IMR-90 (cell line): ENCODE results near the gene ASB7. TPM values are rescaled to one million over a fixed set of nuclear protein-coding genes. Genes with fewer than 3 reads are reported as not detected.

ENCODE experiments used
- ATAC-seq: fragments of 200-7000 bp; cut with Tn5 transposase; 2 replicates; pipeline ENCODE4 v1.9.1; 2020; ENCODE audit warnings: low read depth, mild to moderate bottlenecking, moderate library complexity
- BruUV-seq: library from RNA; stranded (reverse); fragments of 400-500 nt; replicated peaks from 2 replicates; lab custom pipeline; 2021; lab: Mats Ljungman, UMichigan
- CTCF ChIA-PET: fragments of 300-600 bp; formaldehyde crosslinking; extraction: SDS; loops from one replicate; lab custom pipeline; 2021; ENCODE audit warnings: antibody characterized with exemption; lab: Yijun Ruan, JAX
- POLR2A ChIA-PET: fragments of 300-600 bp; sonication (Branson Sonifier 250); formaldehyde crosslinking; loops from one replicate; lab custom pipeline; 2022; ENCODE audit warnings: antibody characterized with exemption; ENCODE audit not compliant: unreplicated experiment; lab: Charles Lee
- DNase-seq: peaks from one replicate; pipeline ENCODE4 v3.0.0; 2013
- H2AFZ ChIP-seq: replicated peaks from 2 replicates; pipeline ENCODE3; 2013; ENCODE audit warnings: low read length, mild to moderate bottlenecking; ENCODE audit not compliant: poor library complexity
- H2AK5ac ChIP-seq: 2 replicates; pipeline ENCODE4 v1.6.1; 2013; ENCODE audit warnings: low read depth, low read length, inconsistent platforms
- H2AK9ac ChIP-seq: replicated peaks from 2 replicates; pipeline ENCODE3; 2013; ENCODE audit warnings: mild to moderate bottlenecking, low read depth, low read length, moderate library complexity; ENCODE audit not compliant: poor library complexity
- H2BK120ac ChIP-seq: 2 replicates; pipeline ENCODE4 v1.6.1; 2013; ENCODE audit warnings: low read depth, low read length, inconsistent platforms
- H2BK15ac ChIP-seq: 3 replicates; pipeline ENCODE4 v1.6.1; 2013; ENCODE audit warnings: low read depth, low read length, inconsistent platforms
- H2BK20ac ChIP-seq: 2 replicates; pipeline ENCODE4 v1.6.1; 2013; ENCODE audit warnings: low read depth, mild to moderate bottlenecking, inconsistent platforms, low read length, moderate library complexity
- H2BK5ac ChIP-seq: 2 replicates; pipeline ENCODE4 v1.6.1; 2013; ENCODE audit warnings: mild to moderate bottlenecking, low read depth, low read length, inconsistent platforms; ENCODE audit not compliant: poor library complexity, severe bottlenecking
- H3K14ac ChIP-seq: replicated peaks from 2 replicates; pipeline ENCODE4 v1.6.1; 2013; ENCODE audit warnings: low read depth, low read length, inconsistent platforms
- H3K18ac ChIP-seq: 2 replicates; pipeline ENCODE4 v1.6.1; 2013; ENCODE audit warnings: low read depth, low read length, control low read depth
- H3K23ac ChIP-seq: 2 replicates; pipeline ENCODE4 v1.6.1; 2013; ENCODE audit warnings: low read depth, low read length, inconsistent platforms
- H3K27ac ChIP-seq: 2 replicates; pipeline ENCODE4 v1.5.1; 2013; ENCODE audit warnings: mild to moderate bottlenecking, control low read depth, low read length; ENCODE audit not compliant: insufficient read depth
- H3K27me3 ChIP-seq: 2 replicates; pipeline ENCODE4 v1.6.1; 2013; ENCODE audit warnings: low read length; ENCODE audit not compliant: control insufficient read depth, insufficient read depth
- H3K36me3 ChIP-seq: 2 replicates; pipeline ENCODE4 v1.6.1; 2013; ENCODE audit warnings: low read length, mixed read lengths; ENCODE audit not compliant: control insufficient read depth, insufficient read depth
- H3K4ac ChIP-seq: 2 replicates; pipeline ENCODE4 v1.6.1; 2013; ENCODE audit warnings: low read depth, low read length, inconsistent platforms
- H3K4me1 ChIP-seq: 2 replicates; pipeline ENCODE4 v1.6.1; 2013; ENCODE audit warnings: low read length, mixed read lengths; ENCODE audit not compliant: control insufficient read depth, insufficient read depth
- H3K4me2 ChIP-seq: 2 replicates; pipeline ENCODE4 v1.6.1; 2013; ENCODE audit warnings: low read depth, mild to moderate bottlenecking, control low read depth, low read length, moderate library complexity
- H3K4me3 ChIP-seq: 2 replicates; pipeline ENCODE4 v1.5.1; 2013; ENCODE audit warnings: low read depth, mild to moderate bottlenecking, control low read depth, low read length, moderate library complexity; ENCODE audit not compliant: insufficient read depth
- H3K56ac ChIP-seq: 2 replicates; pipeline ENCODE4 v1.6.1; 2013; ENCODE audit warnings: low read length, inconsistent platforms; ENCODE audit not compliant: insufficient read depth; ENCODE audit errors: extremely low read depth
- H3K79me1 ChIP-seq, 2 experiments: 2 replicates each; pipeline ENCODE4 v1.6.1; 2013; ENCODE audit warnings: low read length in 2 of 2, inconsistent platforms in 1 of 2, low read depth in 1 of 2
- H3K9ac ChIP-seq: 2 replicates; pipeline ENCODE4 v1.6.1; 2013; ENCODE audit warnings: low read depth, low read length, control low read depth
- H3K9me1 ChIP-seq: 2 replicates; pipeline ENCODE4 v1.6.1; 2013; ENCODE audit warnings: low read length, inconsistent platforms; ENCODE audit not compliant: insufficient read depth
- H3K9me3 ChIP-seq: 2 replicates; pipeline ENCODE4 v1.6.1; 2013; ENCODE audit warnings: low read length; ENCODE audit not compliant: control insufficient read depth, insufficient read depth
- H4K20me1 ChIP-seq: 2 replicates; pipeline ENCODE4 v1.6.1; 2013; ENCODE audit warnings: low read length, inconsistent platforms; ENCODE audit not compliant: insufficient read depth
- H4K5ac ChIP-seq: 2 replicates; pipeline ENCODE4 v1.6.1; 2013; ENCODE audit warnings: mild to moderate bottlenecking, low read depth, low read length, control low read depth
- H4K8ac ChIP-seq, 2 experiments: 2 replicates each; pipeline ENCODE4 v1.6.1; 2013; ENCODE audit warnings: low read depth in 2 of 2, low read length in 2 of 2, control low read depth in 1 of 2, inconsistent platforms in 1 of 2
- H4K91ac ChIP-seq: 2 replicates; pipeline ENCODE4 v1.6.1; 2013; ENCODE audit warnings: low read depth, low read length, inconsistent platforms; ENCODE audit not compliant: insufficient read depth
- BHLHE40 ChIP-seq: fragments of 150-350 bp; IDR thresholded peaks from 2 replicates; pipeline ENCODE4 v1.6.1; 2016; ENCODE audit warnings: mild to moderate bottlenecking, low read depth, low read length
- CEBPB ChIP-seq: IDR thresholded peaks from 2 replicates; pipeline ENCODE4 v1.6.1; 2012; ENCODE audit warnings: low read depth, low read length, improper control_type of control experiment
- CTCF ChIP-seq: conservative IDR thresholded peaks from 2 replicates; pipeline ENCODE4 v1.5.1; 2012; ENCODE audit warnings: mild to moderate bottlenecking, low read depth, low read length, improper control_type of control experiment
- ELK1 ChIP-seq: fragments of 150-350 bp; IDR thresholded peaks from 2 replicates; pipeline ENCODE4 v1.6.1; 2016; ENCODE audit warnings: low read depth, mild to moderate bottlenecking, low read length, moderate library complexity, borderline replicate concordance
- FOS ChIP-seq: fragments of 150-350 bp; IDR thresholded peaks from 2 replicates; pipeline ENCODE4 v1.6.1; 2016; ENCODE audit warnings: low read depth, low read length
- MAFK ChIP-seq: IDR thresholded peaks from 2 replicates; pipeline ENCODE4 v1.6.1; 2012; ENCODE audit warnings: low read depth, low read length, improper control_type of control experiment
- MAZ ChIP-seq: IDR thresholded peaks from 2 replicates; pipeline ENCODE4 v1.6.1; 2012; ENCODE audit warnings: low read depth, mild to moderate bottlenecking, low read length, improper control_type of control experiment, moderate library complexity, borderline replicate concordance
- MXI1 ChIP-seq: IDR thresholded peaks from 2 replicates; pipeline ENCODE4 v1.6.1; 2012; ENCODE audit warnings: low read depth, mild to moderate bottlenecking, low read length, moderate library complexity, borderline replicate concordance
- NFE2L2 ChIP-seq: fragments of 150-350 bp; IDR thresholded peaks from 2 replicates; pipeline ENCODE4 v1.6.1; 2016; ENCODE audit warnings: low read depth, mild to moderate bottlenecking, low read length
- POLR2A ChIP-seq: IDR thresholded peaks from 2 replicates; pipeline ENCODE4 v1.6.1; 2012; ENCODE audit warnings: mild to moderate bottlenecking, low read depth, low read length
- RAD21 ChIP-seq: IDR thresholded peaks from 2 replicates; pipeline ENCODE4 v1.6.1; 2012; ENCODE audit warnings: low read length, improper control_type of control experiment
- RFX5 ChIP-seq: IDR thresholded peaks from 2 replicates; pipeline ENCODE4 v1.8.0; 2012; ENCODE audit warnings: low read depth, mild to moderate bottlenecking, low read length, moderate library complexity
- SMC3 ChIP-seq: fragments of 150-350 bp; IDR thresholded peaks from 2 replicates; pipeline ENCODE4 v1.6.1; 2016; ENCODE audit warnings: low read depth, mild to moderate bottlenecking, antibody characterized with exemption, low read length, moderate library complexity
- USF2 ChIP-seq: fragments of 150-350 bp; IDR thresholded peaks from 2 replicates; pipeline ENCODE4 v1.6.1; 2017; ENCODE audit warnings: mild to moderate bottlenecking, antibody characterized with exemption, low read length, low read depth
- WGBS, 2 experiments: methylation state at CpG; one replicate each; pipeline versions ENCODE4 v1.1.5 to v1.1.7; 2013; ENCODE audit warnings: missing lambda C conversion rate in 2 of 2; ENCODE audit not compliant: insufficient read length in 1 of 2; ENCODE audit errors: extremely low coverage in 2 of 2; 5-methylcytosine and 5-hydroxymethylcytosine counted together
- dilution Hi-C: fragments of 300-500 bp; cut with HindIII; formaldehyde crosslinking; loops from one replicate; pipeline ENCODE4 v1.14.3; 2018; ENCODE audit warnings: low sequenced_read_pairs; ENCODE audit not compliant: unreplicated experiment
- in situ Hi-C: fragments of 300-500 bp; cut with MboI; formaldehyde crosslinking; loops from 3 replicates; pipeline ENCODE4 v1.14.3; 2019; ENCODE audit warnings: low sequenced_read_pairs, inconsistent platforms, mixed read lengths
- intact Hi-C: fragments of 100-400 bp; cut with micrococcal nuclease; formaldehyde crosslinking; loops from 2 replicates; pipeline ENCODE4 v1.10.0; 2022
- polyA plus RNA-seq, 3 experiments: library from polyadenylated mRNA; depleted of rRNA; stranded (reverse); fragments of >200 nt; gene quantifications; 2 replicates each; pipeline ENCODE4 v1.2.3, GENCODE V29; 2012; ENCODE audit warnings: low replicate concordance in 1 of 3
- total RNA-seq: library from RNA; depleted of rRNA; stranded (reverse); fragments of >200 nt; gene quantifications from 2 replicates; pipeline ENCODE4 v1.2.3, GENCODE V29; 2012

Gene ASB7
- total and polyA plus RNA-seq, 2 of the 4 experiments (the other 2 are of a cell fraction), result 7.7 to 16.7 TPM

- 0 out of 2 replicates have a peak overlapping the region, but pooled peaks have one; percentile 6 for H3K18ac ChIP-seq
- H2AK5ac ChIP-seq, result 0 out of 2 replicates have a peak overlapping the region, but pooled peaks have one; percentile 89
- H2BK5ac ChIP-seq, result peak overlapping the region; percentile 0
- intact Hi-C loops, result no loop called here
- H3K27me3 ChIP-seq, result no peaks in the 10 kb centered on the region; the same call in none of the 2 replicates
- peak overlapping the region; percentile 56 for H2AK9ac ChIP-seq
- H3K36me3 ChIP-seq, result no peaks in the 10 kb centered on the region
- peak; percentile 86 for DNase-seq
- ATAC-seq, result peak; percentile 78
- H2BK120ac ChIP-seq, result peak overlapping the region; percentile 97
- no peak overlapping the region for H4K5ac ChIP-seq
- no TSS peak for BruUV-seq
- POLR2A ChIA-PET, result no interaction called here
- H4K20me1 ChIP-seq, result no peaks in the 10 kb centered on the region
- 10% methylated on average over 2 of the region's 11 CpGs; no CpG with 5 or more reads in 1 of the 2 experiments for WGBS, 2 experiments
- no peak overlapping the region for H3K4me3 ChIP-seq
- H2BK15ac ChIP-seq, result peak overlapping the region; percentile 92; the same call in 1 of the 3 replicates
- dilution Hi-C loops, result no loop called here
- peak overlapping the region; percentile 95 for H3K4ac ChIP-seq
- H3K9me1 ChIP-seq, result peaks cover 28% of the 10 kb centered on the region
- peak overlapping the region; percentile 92 for H3K14ac ChIP-seq
- peak overlapping the region; percentile 48 for H3K4me2 ChIP-seq
- in situ Hi-C loops, result no loop called here
- CTCF ChIA-PET, result interaction anchor here (0.7 to 1.7 kb wide), 2 partner anchors 16 to 31 kb away, joined by 3 to 6 read pairs; no protein-coding TSS in a partner anchor
- no peaks in the 10 kb centered on the region for H3K79me1 ChIP-seq
- peak overlapping the region; percentile 15 to 43 for H4K8ac ChIP-seq
- peak overlapping the region; percentile 10; the same call in 1 of the 2 replicates for H3K27ac ChIP-seq
- no peaks in the 10 kb centered on the region for H3K9me3 ChIP-seq
- H2BK20ac ChIP-seq, result peak overlapping the region; percentile 96
- H3K23ac ChIP-seq, result peak overlapping the region; percentile 94
- H3K9ac ChIP-seq, result no peak overlapping the region
- peak overlapping the region; percentile 87 for H2AFZ ChIP-seq
- peak overlapping the region; percentile 94 for H4K91ac ChIP-seq
- H3K4me1 ChIP-seq, result peaks cover 14% of the 10 kb centered on the region
- H3K56ac ChIP-seq, result peak overlapping the region; percentile 70
- no peak for TF ChIP-seq CTCF
- TF ChIP-seq MAFK, result no peak
- peak; percentile 53 for TF ChIP-seq BHLHE40
- TF ChIP-seq SMC3, result 0 out of 2 replicates have a peak, but pooled peaks have one; percentile 17
- TF ChIP-seq NFE2L2, result no peak
- TF ChIP-seq CEBPB, result peak; percentile 81
- TF ChIP-seq MXI1, result 0 out of 2 replicates have a peak, but pooled peaks have one; percentile 37
- no peak for TF ChIP-seq POLR2A
- TF ChIP-seq RFX5, result no peak
- no peak for TF ChIP-seq MAZ
- TF ChIP-seq FOS, result no peak; the same call in 1 of the 2 replicates
- TF ChIP-seq ELK1, result no peak
- TF ChIP-seq USF2, result 0 out of 2 replicates have a peak, but pooled peaks have one; percentile 15
- TF ChIP-seq RAD21, result no peak
Measured at GRCh38 chr15:100687582-100688141, 85.3 kb downstream of the ASB7 start.
